Prostate gland (tissue), 2 donors: Measurements from ENCODE around the gene NUDCD3. TPM values are rescaled to one million over a fixed set of nuclear protein-coding genes. Genes with fewer than 3 reads are reported as not detected.

Experiments
- DNase-seq: peaks from one replicate; pipeline ENCODE4 v3.0.0-alpha.2; 2019; ENCODE audit warnings: low spot score
- H3K27ac ChIP-seq, 2 donors: fragments of 200-600 bp; sonication (generic); 2 replicates each; pipeline ENCODE4 v1.5.1; 2017 to 2019
- H3K27me3 ChIP-seq: fragments of 200-600 bp; sonication (generic); replicated peaks from 2 replicates; pipeline ENCODE4 v1.5.1; 2019; ENCODE audit not compliant: insufficient read depth
- H3K36me3 ChIP-seq, 2 donors: fragments of 200-600 bp; sonication (generic); 1 replicate in 1 of 2; 2 replicates in 1 of 2; pipeline versions ENCODE4 v1.5.1 to v1.8.1; 2017 to 2019
- H3K4me1 ChIP-seq: fragments of 200-600 bp; sonication (generic); replicated peaks from 2 replicates; pipeline ENCODE4 v1.5.1; 2019
- H3K4me3 ChIP-seq, 2 donors: fragments of 200-600 bp; sonication (generic); 2 replicates each; pipeline ENCODE4 v1.5.1; 2017 to 2019
- H3K9me3 ChIP-seq: fragments of 200-600 bp; sonication (generic); 2 replicates; pipeline ENCODE4 v1.5.1; 2017
- POLR2A ChIP-seq: fragments of 450-650 bp; IDR thresholded peaks from one replicate; pipeline ENCODE4 v1.6.1; 2016; ENCODE audit warnings: antibody characterized with exemption, mild to moderate bottlenecking
- POLR2AphosphoS5 ChIP-seq: sonication (generic); formaldehyde crosslinking; IDR thresholded peaks from one replicate; pipeline ENCODE4 v1.6.1; 2017; ENCODE audit warnings: antibody characterized with exemption
- WGBS: methylation state at CpG from one replicate; pipeline ENCODE4 v1.1.5; 2018; 5-methylcytosine and 5-hydroxymethylcytosine counted together
- intact Hi-C: fragments of 100-400 bp; cut with DNase I; formaldehyde crosslinking; loops from one replicate; pipeline ENCODE4 v1.14.2; 2022
- total RNA-seq, 2 donors: library from RNA; depleted of rRNA; stranded (reverse); fragments of >200 nt; gene quantifications; one replicate each; pipeline ENCODE4 v1.1.0, GENCODE V29; 2016
- TF ChIP-seq, protein P1 (sequence below), 4 experiments: fragments of 200-600 bp in 2 of 4; fragments of 450-650 bp in 2 of 4; sonication (generic) in 2 of 4; IDR thresholded peaks; 1 replicate in 3 of 4; 2 replicates in 1 of 4; pipeline ENCODE4 v1.5.1; 2016 to 2019; ENCODE audit warnings: antibody characterized with exemption in 4 of 4, mild to moderate bottlenecking in 2 of 4, moderate library complexity in 2 of 4

NUDCD3 gene
- total RNA-seq, 2 donors from 2014 or later = 55.2 to 55.9 TPM

DNA sequence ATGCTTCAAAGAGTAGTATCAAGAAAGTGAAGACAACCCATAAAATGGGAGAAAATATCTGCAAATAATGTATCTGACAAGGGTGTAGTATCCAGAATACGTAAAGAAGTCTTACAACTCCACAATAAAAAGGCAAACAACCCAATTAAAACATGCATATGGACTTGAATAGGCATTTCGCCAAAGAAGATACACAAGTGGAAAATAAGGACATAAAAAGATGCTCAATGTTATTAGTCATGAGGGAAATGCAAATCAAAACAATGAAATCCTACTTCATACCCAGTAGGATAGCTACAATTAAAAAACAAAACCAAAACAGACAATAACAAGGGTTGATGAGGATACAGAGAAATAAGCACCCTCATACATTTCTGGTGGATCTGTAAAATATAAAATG, 79.2 kb downstream of the NUDCD3 start:
- Histone ChIP-seq H3K4me3 (no peak overlapping the region), H3K4me1 (no peaks in the 10 kb centered on the region), H3K9me3 (no peaks in the 10 kb centered on the region), H3K27ac (no peak overlapping the region), H3K27me3 (no peaks in the 10 kb centered on the region), H3K36me3 (no peaks in the 10 kb centered on the region)
- 92% methylated on average over 2 of the region's 2 CpGs for WGBS
- no peak for DNase-seq
- TF ChIP-seq POLR2AphosphoS5 (no peak), POLR2A (no peak)
- TF ChIP-seq, protein P1, sequence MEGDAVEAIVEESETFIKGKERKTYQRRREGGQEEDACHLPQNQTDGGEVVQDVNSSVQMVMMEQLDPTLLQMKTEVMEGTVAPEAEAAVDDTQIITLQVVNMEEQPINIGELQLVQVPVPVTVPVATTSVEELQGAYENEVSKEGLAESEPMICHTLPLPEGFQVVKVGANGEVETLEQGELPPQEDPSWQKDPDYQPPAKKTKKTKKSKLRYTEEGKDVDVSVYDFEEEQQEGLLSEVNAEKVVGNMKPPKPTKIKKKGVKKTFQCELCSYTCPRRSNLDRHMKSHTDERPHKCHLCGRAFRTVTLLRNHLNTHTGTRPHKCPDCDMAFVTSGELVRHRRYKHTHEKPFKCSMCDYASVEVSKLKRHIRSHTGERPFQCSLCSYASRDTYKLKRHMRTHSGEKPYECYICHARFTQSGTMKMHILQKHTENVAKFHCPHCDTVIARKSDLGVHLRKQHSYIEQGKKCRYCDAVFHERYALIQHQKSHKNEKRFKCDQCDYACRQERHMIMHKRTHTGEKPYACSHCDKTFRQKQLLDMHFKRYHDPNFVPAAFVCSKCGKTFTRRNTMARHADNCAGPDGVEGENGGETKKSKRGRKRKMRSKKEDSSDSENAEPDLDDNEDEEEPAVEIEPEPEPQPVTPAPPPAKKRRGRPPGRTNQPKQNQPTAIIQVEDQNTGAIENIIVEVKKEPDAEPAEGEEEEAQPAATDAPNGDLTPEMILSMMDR (IDR thresholded peaks at IDR 0.05) = no peak
- intact Hi-C loops = no loop called here

DNA sequence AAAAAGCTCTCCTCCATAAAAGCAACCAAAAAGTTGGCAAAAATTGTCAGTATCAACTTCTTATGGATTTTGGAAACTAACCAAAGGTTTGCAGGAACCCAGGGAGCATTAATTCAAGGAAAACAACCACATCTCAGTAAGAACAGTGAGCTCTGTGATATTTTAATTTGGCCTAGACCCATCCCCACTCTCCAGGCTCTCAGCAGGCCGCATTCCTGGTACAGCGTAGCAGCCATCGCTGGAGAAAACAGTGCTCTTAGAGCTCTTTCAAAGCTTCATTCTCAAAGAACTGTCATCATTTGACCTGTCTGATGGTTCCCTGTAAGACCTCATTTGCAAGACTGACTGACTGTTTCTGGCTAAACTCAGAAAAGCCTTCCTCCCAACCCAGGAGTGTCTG, 81.9 kb downstream of the NUDCD3 start:
- Histone ChIP-seq H3K4me3 (no peak overlapping the region), H3K27me3 (no peaks in the 10 kb centered on the region), H3K27ac (no peak overlapping the region), H3K9me3 (no peaks in the 10 kb centered on the region), H3K4me1 (no peaks in the 10 kb centered on the region), H3K36me3 (no peaks in the 10 kb centered on the region)
- WGBS = 63% methylated on average over 3 of the region's 3 CpGs
- intact Hi-C loops = no loop called here
- DNase-seq = no peak
- TF ChIP-seq, protein P1 (IDR thresholded peaks at IDR 0.05) = no peak
- no peak for TF ChIP-seq POLR2A
- TF ChIP-seq POLR2AphosphoS5 = no peak

DNA sequence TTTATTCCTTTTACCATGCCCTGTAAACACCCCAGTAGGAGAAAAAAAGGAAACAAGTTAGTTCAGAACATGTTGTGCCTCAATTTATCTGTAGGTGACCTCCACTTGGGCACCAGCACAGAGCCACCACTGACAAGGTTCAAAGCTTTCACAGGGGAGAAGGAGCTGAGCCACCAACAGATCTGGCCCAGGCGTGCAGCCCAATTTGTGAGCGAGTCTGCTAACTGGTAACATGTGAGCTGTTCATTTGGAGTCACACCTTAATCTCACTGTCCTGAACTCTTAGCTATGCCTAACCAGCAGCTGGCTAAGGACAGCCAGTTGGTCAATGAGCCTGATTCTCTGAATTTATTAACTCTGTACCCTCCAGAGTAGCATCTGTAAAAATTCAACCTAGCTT, 86.7 kb downstream of the NUDCD3 start:
- H3K36me3 ChIP-seq = no peaks in the 10 kb centered on the region
- 83% methylated on average over 2 of the region's 2 CpGs for WGBS

DNA sequence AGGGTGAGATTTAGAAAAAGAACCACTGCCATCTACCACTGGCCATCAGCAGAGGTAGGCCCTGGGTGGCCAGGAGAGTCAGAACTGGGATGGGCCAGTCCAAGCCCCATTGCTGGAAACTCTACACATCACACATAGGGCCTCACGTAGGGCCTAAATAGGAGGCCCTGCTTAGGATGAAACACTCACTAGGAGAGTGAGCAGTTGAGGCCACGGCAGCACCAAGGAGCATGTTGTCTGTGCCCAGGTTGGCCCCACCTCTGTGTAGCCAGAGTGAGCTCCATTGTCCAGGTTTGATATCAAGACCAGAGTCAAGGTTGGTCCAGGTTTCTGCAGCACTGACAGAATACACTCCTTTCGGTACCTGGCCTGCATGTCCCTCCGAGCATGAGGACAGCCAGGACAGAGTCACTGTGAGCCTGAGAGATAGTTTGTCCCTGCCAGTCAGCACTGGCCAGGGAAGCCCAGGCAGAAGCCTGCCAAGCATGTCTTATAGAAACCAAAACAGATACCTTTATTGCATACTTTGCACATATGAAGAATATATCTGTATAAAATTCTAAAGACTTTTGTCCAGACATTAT, 87.2 kb downstream of the NUDCD3 start:
- H3K27ac ChIP-seq = no peak overlapping the region
- no peaks in the 10 kb centered on the region for H3K9me3 ChIP-seq
- no peaks in the 10 kb centered on the region for H3K36me3 ChIP-seq
- intact Hi-C loops = no loop called here
- TF ChIP-seq POLR2AphosphoS5 (no peak), POLR2A (no peak)
- TF ChIP-seq, protein P1 (IDR thresholded peaks at IDR 0.05) = no peak
- DNase-seq = no peak
- no peak overlapping the region for H3K4me3 ChIP-seq
- 96% methylated on average over 4 of the region's 4 CpGs for WGBS
- H3K4me1 ChIP-seq = no peaks in the 10 kb centered on the region
- no peaks in the 10 kb centered on the region for H3K27me3 ChIP-seq

More for the DNA sequence above, 86.7 kb downstream of the NUDCD3 start:
- no peaks in the 10 kb centered on the region for H3K9me3 ChIP-seq
- TF ChIP-seq, protein P1 (IDR thresholded peaks at IDR 0.05) = no peak
- TF ChIP-seq POLR2A = no peak
- intact Hi-C loops = no loop called here
- H3K27me3 ChIP-seq = no peaks in the 10 kb centered on the region
- no peak overlapping the region for H3K4me3 ChIP-seq
- no peaks in the 10 kb centered on the region for H3K4me1 ChIP-seq
- no peak overlapping the region for H3K27ac ChIP-seq
- DNase-seq = no peak

DNA sequence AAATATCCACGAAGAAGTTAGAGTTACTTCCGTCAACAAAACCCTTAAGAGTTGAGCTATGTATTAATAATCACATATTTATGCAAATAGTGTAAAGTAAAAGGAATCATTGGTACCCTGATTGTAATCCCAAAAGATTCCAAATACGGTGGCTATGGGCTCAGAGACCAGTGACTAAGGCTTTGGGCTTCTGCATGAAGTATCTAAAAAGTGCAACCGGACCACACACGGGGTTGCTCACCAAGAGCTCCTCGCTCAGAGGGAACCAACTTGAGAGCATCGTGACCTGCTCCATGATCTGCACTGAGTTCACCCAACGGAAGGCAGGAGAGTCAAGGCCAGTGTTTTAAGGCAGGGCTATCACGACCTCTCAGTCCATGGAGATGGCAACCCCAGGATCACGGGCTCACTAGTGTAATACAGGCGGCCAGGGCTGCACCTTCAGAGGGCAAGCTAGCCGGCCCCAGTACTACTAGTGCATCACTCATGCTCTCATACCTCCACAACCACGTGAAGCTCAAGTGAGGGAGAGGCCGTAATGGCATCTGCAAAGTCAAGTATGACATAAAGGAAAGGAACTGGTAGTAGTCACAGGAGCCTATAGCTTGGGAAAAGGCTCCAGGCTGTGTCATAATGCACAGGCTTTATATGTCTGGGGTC, 87.9 kb downstream of the NUDCD3 start:
- intact Hi-C loops = no loop called here
- 94% methylated on average over 14 of the region's 14 CpGs for WGBS
- Histone ChIP-seq H3K9me3 (no peaks in the 10 kb centered on the region), H3K4me1 (no peaks in the 10 kb centered on the region), H3K36me3 (no peaks in the 10 kb centered on the region), H3K27me3 (no peaks in the 10 kb centered on the region), H3K4me3 (no peak overlapping the region), H3K27ac (no peak overlapping the region)
- DNase-seq = no peak
- no peak for TF ChIP-seq POLR2A
